IMR-90 (cell line): Measurements from ENCODE around the gene TRPC4AP.

Experiments
- POLR2A ChIP-seq: IDR thresholded peaks from 2 replicates; pipeline ENCODE4 v1.6.1; 2012; ENCODE audit warnings: mild to moderate bottlenecking, low read depth, low read length
- SMC3 ChIP-seq: fragments of 150-350 bp; IDR thresholded peaks from 2 replicates; pipeline ENCODE4 v1.6.1; 2016; ENCODE audit warnings: low read depth, mild to moderate bottlenecking, antibody characterized with exemption, low read length, moderate library complexity
- TF ChIP-seq, protein P1 (sequence below): conservative IDR thresholded peaks from 2 replicates; pipeline ENCODE4 v1.5.1; 2012; ENCODE audit warnings: mild to moderate bottlenecking, low read depth, low read length, improper control_type of control experiment

DNA sequence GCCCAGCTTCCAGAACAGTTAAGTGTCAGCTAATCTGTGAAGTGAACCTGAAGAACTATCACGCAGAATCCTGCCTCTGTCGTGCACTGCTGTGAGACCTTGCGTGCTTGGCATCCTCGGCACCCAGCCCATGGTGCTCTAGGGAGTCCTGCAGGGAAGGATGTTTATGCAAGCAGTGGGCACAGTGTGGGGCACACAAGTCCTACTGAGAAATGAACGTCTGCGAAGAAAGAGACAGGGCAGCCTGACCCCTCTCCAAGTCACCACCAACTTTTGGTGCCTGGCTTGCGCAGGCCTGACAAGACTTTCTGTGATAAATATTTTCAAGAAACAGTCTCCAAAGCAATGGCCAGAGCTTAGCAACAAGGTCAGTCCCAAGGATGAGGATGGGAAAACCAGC lies 69.0 kb downstream of the TRPC4AP start:
- TF ChIP-seq, protein P1, sequence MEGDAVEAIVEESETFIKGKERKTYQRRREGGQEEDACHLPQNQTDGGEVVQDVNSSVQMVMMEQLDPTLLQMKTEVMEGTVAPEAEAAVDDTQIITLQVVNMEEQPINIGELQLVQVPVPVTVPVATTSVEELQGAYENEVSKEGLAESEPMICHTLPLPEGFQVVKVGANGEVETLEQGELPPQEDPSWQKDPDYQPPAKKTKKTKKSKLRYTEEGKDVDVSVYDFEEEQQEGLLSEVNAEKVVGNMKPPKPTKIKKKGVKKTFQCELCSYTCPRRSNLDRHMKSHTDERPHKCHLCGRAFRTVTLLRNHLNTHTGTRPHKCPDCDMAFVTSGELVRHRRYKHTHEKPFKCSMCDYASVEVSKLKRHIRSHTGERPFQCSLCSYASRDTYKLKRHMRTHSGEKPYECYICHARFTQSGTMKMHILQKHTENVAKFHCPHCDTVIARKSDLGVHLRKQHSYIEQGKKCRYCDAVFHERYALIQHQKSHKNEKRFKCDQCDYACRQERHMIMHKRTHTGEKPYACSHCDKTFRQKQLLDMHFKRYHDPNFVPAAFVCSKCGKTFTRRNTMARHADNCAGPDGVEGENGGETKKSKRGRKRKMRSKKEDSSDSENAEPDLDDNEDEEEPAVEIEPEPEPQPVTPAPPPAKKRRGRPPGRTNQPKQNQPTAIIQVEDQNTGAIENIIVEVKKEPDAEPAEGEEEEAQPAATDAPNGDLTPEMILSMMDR: no peak
- TF ChIP-seq POLR2A (no peak), SMC3 (no peak)
